Left ventricle myocardium inferior (tissue), 1 donor: ENCODE results near the gene CRYBB2. TPM values are rescaled to one million over a fixed set of nuclear protein-coding genes. Genes with fewer than 3 reads are reported as not detected.
"Not testable (repeated sequence)": the region's sequence is repeated elsewhere in the genome, so short reads cannot be mapped to it uniquely, and the experiment has no call there.

ENCODE experiments used
- DNase-seq: peaks from one replicate; pipeline ENCODE4 v3.0.0-alpha.2; 2020
- H3K27ac ChIP-seq: fragments of 200-600 bp; replicated peaks from 2 replicates; pipeline ENCODE4 v1.8.0; 2021
- H3K27me3 ChIP-seq: fragments of 200-600 bp; 2 replicates; pipeline ENCODE4 v1.8.0; 2021; ENCODE audit warnings: low read depth
- H3K36me3 ChIP-seq: fragments of 200-600 bp; 2 replicates; pipeline ENCODE4 v1.8.0; 2021
- H3K4me1 ChIP-seq: fragments of 200-600 bp; 2 replicates; pipeline ENCODE4 v1.8.0; 2021
- H3K4me3 ChIP-seq: fragments of 200-600 bp; 2 replicates; pipeline ENCODE4 v1.8.0; 2021; ENCODE audit warnings: mild to moderate bottlenecking, moderate library complexity
- H3K9me3 ChIP-seq: fragments of 200-600 bp; replicated peaks from 2 replicates; pipeline ENCODE4 v1.8.0; 2021
- CTCF ChIP-seq: fragments of 200-600 bp; IDR thresholded peaks from 2 replicates; pipeline ENCODE4 v1.8.0; 2021; ENCODE audit warnings: antibody characterized with exemption, mild to moderate bottlenecking, borderline replicate concordance
- intact Hi-C: fragments of 100-400 bp; cut with micrococcal nuclease; formaldehyde crosslinking; loops from one replicate; pipeline ENCODE4 v1.11.0; 2022
- total RNA-seq: library from RNA; stranded (reverse); fragmentation: NEBNext Ultra II Directional; extraction: Animal tissue kit (Norgen Biotek cat#: 25700); gene quantifications from one replicate; pipeline ENCODE4 v1.2.1, GENCODE V29; 2021
- donor health status: DM: no; HTN: yes; CAD: no; lungs with severe emphysema.

The CRYBB2 gene
- total RNA-seq, 1 donor from 2014 or later: not detected

GRCh38 chr22:25236417-25236816 is 17.0 kb downstream of the CRYBB2 start:
- Histone ChIP-seq H3K4me1 (peaks cover 4% of the 10 kb centered on the region), H3K9me3 (no peaks in the 10 kb centered on the region), H3K4me3 (no peak overlapping the region), H3K27ac (no peak overlapping the region), H3K27me3 (peaks cover 79% of the 10 kb centered on the region), H3K36me3 (no peaks in the 10 kb centered on the region)
- no peak for TF ChIP-seq CTCF
- intact Hi-C loops: no loop called here
- DNase-seq: no peak

GRCh38 chr22:25237503-25237902 is 18.1 kb downstream of the CRYBB2 start:
- H3K36me3 ChIP-seq: no peaks in the 10 kb centered on the region
- no peaks in the 10 kb centered on the region for H3K9me3 ChIP-seq
- peaks cover 4% of the 10 kb centered on the region for H3K4me1 ChIP-seq
- intact Hi-C loops: no loop called here
- H3K27me3 ChIP-seq: peaks cover 69% of the 10 kb centered on the region
- no peak overlapping the region for H3K27ac ChIP-seq
- H3K4me3 ChIP-seq: no peak overlapping the region
- no peak for TF ChIP-seq CTCF
- DNase-seq: no peak

GRCh38 chr22:25238058-25238457 is 18.6 kb downstream of the CRYBB2 start:
- H3K4me1 ChIP-seq, DNase-seq, intact Hi-C loops, H3K9me3 ChIP-seq, H3K4me3 ChIP-seq, H3K36me3 ChIP-seq, H3K27ac ChIP-seq: not testable (repeated sequence)
- H3K27me3 ChIP-seq: peaks cover 64% of the 10 kb centered on the region

GRCh38 chr22:25255169-25255568 is 35.7 kb downstream of the CRYBB2 start:
- H3K4me3 ChIP-seq, H3K9me3 ChIP-seq, H3K27ac ChIP-seq, H3K36me3 ChIP-seq, DNase-seq, H3K4me1 ChIP-seq, intact Hi-C loops: not testable (repeated sequence)
- H3K27me3 ChIP-seq: peaks cover 15% of the 10 kb centered on the region

- DNase-seq, H3K4me1 ChIP-seq, H3K27ac ChIP-seq, intact Hi-C loops, H3K4me3 ChIP-seq, H3K36me3 ChIP-seq: not testable (repeated sequence)
- H3K27me3 ChIP-seq: peaks cover 16% of the 10 kb centered on the region
- peaks cover 21% of the 10 kb centered on the region for H3K9me3 ChIP-seq
Observed at GRCh38 chr22:25267567-25267966, 48.1 kb downstream of the CRYBB2 start.

- intact Hi-C loops, H3K4me1 ChIP-seq, H3K4me3 ChIP-seq, DNase-seq, H3K27ac ChIP-seq, H3K36me3 ChIP-seq: not testable (repeated sequence)
- Histone ChIP-seq H3K27me3 (peaks cover 29% of the 10 kb centered on the region), H3K9me3 (peaks cover 21% of the 10 kb centered on the region)
Observed at GRCh38 chr22:25268902-25269301, 49.5 kb downstream of the CRYBB2 start.

- H3K36me3 ChIP-seq, DNase-seq, H3K4me3 ChIP-seq, H3K4me1 ChIP-seq, intact Hi-C loops, H3K27ac ChIP-seq: not testable (repeated sequence)
- peaks cover 14% of the 10 kb centered on the region for H3K9me3 ChIP-seq
- peaks cover 33% of the 10 kb centered on the region for H3K27me3 ChIP-seq
Observed at GRCh38 chr22:25270061-25270460, 50.6 kb downstream of the CRYBB2 start.

- DNase-seq, H3K36me3 ChIP-seq, H3K4me1 ChIP-seq, H3K4me3 ChIP-seq, intact Hi-C loops, H3K9me3 ChIP-seq, H3K27ac ChIP-seq: not testable (repeated sequence)
- peaks cover 43% of the 10 kb centered on the region for H3K27me3 ChIP-seq
Observed at GRCh38 chr22:25273231-25273630, 53.8 kb downstream of the CRYBB2 start.

- DNase-seq, H3K27ac ChIP-seq, H3K4me1 ChIP-seq, H3K36me3 ChIP-seq, H3K9me3 ChIP-seq, intact Hi-C loops, H3K4me3 ChIP-seq: not testable (repeated sequence)
- H3K27me3 ChIP-seq: peaks cover 41% of the 10 kb centered on the region
Observed at GRCh38 chr22:25273928-25274327, 54.5 kb downstream of the CRYBB2 start.

- DNase-seq, H3K27ac ChIP-seq, H3K9me3 ChIP-seq, intact Hi-C loops, H3K36me3 ChIP-seq, H3K4me3 ChIP-seq: not testable (repeated sequence)
- H3K27me3 ChIP-seq: peaks cover 79% of the 10 kb centered on the region
- peaks cover 12% of the 10 kb centered on the region for H3K4me1 ChIP-seq
Observed at GRCh38 chr22:25280118-25280517, 60.7 kb downstream of the CRYBB2 start.
